Activated CD8-positive, alpha-beta memory T cell treated with anti-CD3 and anti-CD28 coated beads for 1 hour (primary cell): ENCODE measurements around the gene MAEA.
"Not testable (repeated sequence)": the region's sequence is repeated elsewhere in the genome, so short reads cannot be mapped to it uniquely, and the experiment has no call there.

Source experiments
- DNase-seq, 2 donors: peaks; one replicate each; pipeline ENCODE4 v3.0.0-alpha.2; 2020; ENCODE audit warnings: low read depth in 1 of 2; ENCODE audit errors: extremely low read depth in 1 of 2

The MAEA gene

DNA sequence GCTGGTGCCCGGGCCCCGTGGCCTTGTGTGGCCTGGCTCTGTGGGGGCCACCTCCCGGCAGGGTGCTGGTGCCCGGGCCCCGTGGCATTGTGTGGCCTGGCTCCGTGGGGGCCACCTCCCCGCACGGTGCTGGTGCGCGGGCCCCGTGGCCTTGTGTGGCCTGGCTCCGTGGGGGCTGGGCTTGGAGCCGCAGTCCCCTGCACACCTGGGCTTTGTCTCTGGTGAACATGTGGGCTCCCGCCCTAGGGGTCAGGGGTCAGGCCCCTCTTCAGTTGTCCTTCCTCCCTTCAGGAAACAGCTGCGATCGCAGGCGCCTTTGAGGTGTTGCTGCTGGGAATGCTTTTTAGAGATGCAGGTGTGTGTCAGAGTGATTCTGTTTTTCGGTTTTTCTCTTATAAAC, 74.5 kb downstream of the MAEA start:
- DNase-seq: no peak

DNA sequence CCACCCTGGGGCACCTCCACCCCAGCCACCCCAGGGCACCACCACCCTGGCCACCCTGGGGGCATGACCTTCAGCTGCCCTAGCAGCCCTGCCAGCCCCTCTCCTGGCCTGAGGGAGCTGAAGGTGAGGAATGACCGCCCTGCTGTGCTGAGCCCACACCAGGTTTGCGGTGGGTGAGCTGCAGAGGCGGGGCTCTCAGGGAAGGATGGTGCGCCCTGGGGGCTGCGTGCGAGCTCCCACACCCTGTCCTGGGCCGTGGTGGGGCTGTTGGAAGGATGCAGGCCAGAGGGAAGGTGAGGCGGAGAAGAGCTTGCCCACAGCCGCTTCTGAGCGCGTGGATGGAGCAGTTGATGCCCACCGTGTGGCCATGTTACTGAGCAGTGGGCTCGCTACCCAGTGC, 75.1 kb downstream of the MAEA start:
- no peak for DNase-seq

DNA sequence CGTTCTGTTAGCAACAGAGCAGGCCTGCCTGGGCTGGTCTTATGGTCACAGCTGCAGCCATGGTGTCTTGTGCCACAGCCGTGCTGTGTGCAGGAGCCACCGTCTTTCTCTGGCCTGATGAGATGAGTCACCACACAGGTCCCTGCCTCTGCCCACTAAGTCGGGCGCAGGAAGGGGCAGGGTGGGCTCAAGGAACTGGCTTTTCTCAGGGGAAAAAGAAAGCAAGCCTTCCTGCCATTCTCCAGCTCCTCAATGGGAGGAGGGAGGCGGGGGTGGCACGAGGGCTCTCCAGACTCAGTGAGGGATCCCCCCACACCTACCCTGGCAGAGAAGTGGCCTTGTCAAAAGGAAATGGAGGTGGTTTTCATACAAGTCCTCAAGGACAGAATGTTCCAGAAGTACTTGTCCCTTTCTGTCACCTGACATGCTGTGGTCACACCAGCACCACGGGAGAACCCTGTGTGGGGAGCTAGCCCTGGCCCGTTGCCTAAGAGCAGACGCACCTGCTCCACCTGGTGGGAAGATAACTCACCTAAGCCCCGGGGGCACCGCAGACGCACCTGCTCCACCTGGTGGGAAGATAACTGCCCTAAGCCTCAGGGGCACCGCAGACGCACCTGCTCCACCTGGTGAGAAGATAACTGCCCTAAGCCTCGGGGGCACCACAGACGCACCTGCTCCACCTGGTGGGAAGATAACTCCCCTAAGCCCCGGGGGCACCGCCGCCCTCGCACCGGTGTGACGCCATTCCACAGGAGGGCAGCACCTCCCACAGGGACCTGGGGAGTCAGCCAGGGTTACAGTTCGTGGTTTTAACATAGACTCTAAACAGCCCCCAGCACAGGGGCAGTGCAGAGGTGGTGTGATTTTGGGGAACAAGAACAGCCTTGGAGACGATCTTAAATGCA, 75.8 kb downstream of the MAEA start:
- no peak for DNase-seq

DNA sequence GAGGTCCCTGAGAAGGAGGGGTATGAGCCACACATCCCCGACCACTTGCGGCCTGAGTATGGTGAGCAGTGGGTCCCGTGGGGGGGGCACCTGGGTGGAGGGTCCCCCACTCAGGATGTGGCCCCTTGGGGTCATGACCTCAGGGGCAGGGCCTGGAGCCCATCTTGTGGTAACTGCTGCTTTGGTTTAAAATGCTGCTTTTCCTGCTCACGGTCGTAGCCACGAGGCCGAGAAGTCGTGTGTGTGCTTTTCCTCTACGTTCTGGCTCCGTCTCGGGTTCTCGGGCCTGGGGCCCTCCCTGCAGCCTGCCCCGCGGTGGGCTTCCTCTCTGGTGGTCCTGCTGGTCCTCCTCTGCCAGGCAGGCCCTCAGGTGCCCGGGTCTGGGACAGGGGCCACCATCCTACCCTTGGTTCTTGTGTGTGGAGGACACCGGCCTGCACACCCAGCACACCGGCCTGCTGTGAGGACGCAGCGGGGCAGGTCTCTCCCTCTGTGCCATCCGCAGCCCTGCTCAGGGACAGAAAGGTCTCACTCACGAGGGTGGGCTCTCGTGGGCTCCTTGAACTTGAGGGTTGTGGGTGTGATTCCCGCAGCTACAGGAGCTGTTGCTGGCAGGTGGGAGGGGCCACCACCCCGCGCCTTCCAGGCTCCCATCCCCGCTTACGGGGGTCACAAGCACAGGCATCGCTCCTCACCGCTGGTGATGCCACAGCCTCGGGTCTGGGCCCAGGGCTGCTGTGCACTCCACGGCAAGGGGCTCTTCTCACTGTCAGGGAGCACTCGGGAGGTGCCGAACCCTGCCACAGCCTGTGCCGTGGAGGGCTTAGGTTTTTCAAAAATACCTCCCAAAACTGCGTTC, 76.9 kb downstream of the MAEA start:
- DNase-seq: no peak

DNA sequence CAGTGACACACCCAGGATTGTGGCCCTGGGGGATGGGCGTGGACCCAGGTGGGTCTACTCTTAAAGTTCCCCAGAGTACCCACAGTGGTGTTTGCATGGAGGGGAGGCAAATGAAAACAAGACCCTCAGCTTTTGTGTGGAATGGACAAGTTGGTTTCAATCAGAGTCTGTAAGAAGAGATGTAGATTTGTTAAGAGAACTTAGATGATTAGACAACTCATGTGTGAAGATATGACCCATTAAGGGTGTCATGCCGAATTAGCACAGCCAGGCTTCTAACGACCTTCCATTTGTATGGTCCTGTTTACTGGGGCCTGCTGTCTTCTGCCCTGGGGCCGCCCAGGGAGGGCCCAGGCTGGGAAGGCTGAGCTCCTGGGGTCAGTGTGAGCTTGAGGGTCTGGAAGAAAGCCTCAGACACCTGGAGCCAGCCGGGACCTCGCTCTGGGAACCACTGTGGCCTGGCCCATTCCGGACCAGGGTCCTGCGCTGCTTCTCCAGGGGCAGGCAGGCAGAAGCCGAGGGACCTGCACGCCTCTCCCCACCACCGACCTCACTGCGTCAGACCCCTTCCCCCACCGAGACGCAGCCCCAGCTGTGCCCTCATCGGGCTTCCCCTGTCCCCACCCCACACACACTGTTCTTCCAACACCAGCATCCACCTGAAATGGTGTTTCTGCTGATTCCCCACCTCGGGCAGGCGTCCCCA, 77.7 kb downstream of the MAEA start:
- no peak for DNase-seq

DNA sequence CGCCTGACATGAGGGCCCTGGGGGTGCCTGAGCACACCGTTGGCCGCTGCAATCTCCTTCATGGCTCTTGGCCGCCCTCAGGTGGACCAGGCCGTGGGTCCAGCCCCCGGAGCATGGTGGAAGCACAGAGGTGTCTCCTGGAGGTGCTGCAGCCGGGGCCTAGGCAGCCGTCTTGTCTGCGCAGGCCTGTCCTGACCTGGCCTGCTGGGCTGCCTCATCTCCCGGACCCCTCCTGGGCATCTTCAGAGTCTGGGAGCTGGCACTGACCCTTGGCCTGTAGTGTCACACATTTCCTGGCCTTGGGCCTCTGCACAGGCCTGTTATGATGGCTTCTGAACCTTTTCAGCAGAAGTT, 78.2 kb downstream of the MAEA start:
- DNase-seq: no peak

DNA sequence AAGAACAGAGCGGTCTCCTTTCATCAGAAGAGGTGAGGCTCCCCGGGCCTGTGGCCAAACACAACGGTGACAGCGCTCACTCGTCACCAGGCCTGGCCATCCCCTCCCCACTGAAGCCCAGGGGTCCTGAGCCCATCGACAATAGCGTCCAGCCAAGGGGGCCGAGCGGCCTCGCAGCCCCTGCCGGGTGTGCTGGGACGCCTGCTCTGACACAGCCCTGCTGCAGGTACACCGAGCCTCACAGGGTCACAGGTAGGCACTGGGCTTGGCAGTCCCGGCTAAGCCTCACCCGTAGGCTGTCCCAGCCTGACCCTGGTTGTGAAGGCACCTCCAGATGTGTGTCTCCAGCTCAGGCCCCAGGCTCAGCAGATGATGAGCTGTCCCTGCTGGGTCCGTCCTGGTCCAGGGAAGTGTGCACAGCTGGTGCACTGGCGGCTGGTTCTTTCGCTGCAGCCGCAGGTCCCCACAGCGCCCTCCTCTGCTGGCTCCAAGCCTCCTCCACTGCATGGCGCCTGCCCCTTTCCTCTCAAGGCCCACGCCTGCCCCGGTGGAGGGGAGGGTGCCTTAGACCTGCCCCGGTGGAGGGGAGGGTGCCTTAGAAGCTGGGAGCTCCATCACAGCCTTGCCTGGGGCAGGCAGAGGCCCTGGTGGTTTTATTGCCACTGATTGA, 78.9 kb downstream of the MAEA start:
- no peak for DNase-seq

DNA sequence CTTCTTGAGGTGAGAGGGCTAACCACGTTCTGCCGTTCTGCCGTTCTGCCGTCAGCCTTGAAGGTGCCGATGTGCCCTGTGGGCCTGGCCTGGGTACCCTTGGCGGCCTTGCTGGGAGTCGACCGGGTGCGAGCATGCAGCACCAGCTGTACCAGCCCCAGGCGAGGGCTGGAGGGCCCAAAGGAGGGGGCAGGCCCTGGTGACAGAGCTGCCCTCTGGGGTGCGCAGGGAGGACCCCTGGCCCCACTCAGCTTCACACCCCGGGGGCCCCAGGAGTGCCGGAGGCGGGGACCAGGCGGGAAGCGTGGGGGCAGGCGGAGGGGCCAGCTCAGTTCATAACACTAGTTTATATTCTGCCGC, 79.4 kb downstream of the MAEA start:
- no peak for DNase-seq

DNA sequence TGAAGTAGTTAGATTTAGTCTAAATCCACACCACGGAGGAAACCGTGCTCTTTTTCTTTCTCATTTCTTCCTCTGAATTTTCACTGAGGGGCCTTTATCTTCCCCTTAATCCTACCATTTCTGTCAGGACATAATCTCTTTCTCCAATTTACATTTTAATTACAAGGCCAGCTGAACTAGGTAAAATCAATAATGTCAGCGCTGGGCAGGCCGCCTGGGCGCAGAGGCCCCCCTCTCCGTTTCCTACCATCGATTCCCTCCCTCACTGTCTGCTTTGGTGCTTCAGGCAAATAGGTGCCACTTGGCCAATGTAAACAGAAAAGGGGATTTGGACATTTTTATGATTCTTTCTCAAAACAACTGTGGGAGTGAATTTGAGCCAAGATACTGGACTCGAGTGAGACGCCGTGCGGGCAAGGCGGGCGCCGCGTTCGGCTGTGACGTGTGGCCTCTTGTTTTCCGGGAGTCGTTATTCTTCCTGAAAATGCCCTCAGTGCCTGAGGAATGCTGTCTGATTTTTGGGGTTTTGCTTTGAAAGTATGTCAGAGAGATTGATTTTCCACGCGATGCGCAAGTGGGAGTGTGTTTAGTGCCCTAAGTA, 79.9 kb downstream of the MAEA start:
- no peak for DNase-seq

DNA sequence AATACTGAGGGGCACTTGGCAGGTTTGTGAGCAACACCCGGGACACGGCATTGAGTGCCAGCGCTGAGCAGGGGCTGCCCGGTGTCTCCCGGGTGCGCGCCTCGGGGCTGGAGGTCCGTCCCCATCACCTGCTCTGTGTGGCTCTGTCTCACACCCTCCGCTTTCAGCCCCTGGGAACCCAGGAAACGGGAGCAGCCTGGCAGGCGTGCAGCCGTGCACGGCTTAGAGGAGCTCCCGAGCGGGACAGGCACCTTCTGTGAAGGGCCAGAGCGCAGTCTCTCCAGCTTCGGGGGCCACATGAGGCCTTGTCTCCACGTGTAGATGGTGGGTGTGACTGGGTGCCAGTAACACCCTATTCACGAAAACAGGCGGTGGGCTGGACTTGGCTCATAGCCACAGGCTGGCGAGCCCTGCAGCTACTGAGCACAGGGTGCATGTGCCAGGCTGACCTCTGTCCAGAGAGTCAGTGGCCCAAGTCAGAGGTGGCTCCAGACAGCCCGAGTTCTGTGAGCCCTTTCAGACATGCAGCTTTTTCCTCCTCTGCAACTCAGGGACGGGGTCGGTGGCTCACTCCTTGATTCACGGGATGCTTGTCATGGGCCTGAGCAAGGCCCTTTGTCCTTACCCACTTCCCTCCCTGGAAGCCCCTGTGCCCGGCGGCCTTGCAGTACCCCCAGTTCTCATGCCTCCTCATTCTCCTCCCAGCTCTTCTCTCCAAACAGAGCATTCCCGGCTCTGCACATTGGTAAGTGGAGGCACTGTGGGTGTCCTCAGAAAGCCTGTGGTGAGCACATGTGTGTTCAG, 80.8 kb downstream of the MAEA start:
- no peak for DNase-seq

DNA sequence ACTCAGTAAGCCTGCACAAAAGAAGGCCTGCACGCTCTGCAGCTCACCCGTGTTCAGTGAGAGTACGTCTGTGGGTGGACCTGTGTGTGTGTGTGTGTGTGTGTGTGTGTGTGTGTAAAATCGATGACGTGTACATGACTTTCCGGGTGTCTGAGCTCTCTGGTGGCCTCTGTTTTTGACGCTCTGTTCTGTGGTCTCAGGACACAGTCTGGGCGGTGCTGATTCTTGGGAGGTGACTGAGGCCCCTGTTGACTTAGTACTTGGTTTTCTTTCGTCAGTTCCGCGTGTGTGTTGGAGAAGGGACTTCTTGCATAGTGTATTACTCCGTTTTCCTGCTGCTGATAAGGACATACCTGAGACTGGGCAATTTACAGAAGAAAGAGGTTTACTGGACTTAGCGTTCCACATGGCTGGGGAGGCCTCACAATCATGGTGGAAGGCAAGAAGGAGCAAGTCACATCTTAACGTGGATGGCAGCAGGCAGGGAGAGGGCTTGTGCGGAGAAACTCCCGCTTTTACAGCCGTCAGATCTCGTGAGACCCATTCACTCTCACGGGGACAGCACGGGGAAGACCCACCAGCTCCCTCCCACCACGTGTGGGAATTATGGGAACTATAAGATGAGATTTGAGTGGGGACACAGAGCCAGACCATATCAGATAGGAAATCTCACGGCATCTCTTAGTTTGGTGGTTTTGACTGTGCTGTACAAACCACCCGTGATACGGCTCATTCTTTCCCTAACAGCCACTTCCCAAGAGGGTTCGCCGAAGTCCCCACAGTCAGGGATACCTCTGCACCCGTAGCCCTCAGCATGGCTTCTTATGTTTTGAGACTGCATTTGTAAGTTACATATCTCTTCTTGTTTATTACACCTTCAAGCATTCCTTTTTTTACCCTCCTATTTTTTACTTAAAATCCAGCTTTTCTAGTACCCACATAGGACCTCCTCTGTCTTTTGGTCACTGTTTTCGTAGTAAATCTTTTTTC, 81.8 kb downstream of the MAEA start:
- no peak for DNase-seq

DNA sequence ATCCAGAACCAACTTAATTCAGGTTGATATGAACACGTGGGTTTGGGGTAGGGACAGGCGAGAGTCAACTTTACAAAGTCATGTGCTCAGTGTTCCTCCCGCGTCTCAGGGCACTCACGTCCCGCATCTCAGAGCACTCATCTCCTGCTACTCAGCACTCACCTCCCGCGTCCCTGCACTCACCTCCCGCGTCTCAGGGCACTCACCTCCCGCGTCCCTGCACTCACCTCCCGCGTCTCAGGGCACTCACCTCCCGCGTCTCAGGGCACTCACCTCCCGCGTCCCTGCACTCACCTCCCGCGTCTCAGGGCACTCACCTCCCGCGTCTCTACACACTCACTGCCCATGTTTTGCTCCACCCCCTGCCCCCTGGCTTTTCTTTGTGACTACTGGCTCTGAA, 82.9 kb downstream of the MAEA start:
- not testable (repeated sequence) for DNase-seq

DNA sequence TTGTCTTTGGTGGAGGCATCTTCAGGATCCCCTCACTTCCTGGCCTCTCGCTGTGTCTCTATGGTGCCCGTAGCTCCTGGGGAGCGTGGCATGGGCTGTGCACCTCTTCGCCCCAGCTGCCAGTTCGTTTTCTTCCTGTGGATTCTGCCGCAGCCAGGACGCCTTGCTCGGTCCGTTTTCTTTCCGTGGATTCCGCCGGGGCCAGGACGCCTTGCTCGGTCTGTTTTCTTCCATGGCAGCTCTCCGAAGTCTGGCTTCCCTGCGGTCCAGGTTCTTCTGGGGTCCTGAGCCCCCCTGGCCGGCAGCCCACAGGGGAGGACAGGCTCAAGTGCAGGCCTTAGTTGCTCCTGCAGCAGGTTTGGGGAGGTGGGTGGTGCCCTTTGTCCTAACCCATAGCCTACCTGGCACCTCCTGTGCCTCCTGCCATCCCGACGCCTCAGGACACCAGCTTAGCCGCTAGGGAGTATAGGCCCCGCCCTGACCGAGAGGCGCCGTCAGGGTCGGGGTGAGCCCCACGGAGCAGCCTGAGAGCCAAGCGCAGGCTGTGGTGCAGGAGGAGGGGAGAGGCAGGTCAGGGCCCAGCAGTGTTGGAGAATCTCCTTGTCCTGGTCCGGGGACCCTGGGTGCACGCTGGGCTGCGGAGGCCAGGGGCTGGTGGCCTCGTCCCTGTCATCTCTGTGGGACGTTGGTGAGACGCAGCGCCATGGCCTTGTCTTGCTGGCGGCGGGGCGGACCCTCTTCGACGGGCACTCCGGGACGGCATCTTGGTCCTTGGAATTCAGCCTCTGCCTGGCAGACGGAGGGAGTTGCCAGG, 84.4 kb downstream of the MAEA start:
- DNase-seq: no peak

DNA sequence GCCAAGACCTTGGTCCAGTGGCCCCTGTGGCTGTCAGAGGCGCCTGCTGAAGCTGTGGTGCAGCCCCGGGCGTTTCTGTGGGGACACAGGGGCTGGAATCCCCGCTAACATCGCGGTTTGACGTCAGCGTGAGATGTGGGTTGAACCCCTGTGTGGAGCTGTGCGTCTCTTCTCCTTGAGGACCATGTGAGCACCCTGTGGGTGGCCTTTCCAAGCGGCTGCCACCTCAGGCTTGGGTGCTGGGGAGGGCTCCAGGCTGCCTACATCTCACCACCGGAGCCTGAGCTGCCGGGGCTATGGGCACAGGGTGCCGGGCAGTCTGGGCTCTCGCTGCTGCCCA, 85.0 kb downstream of the MAEA start:
- no peak for DNase-seq

DNA sequence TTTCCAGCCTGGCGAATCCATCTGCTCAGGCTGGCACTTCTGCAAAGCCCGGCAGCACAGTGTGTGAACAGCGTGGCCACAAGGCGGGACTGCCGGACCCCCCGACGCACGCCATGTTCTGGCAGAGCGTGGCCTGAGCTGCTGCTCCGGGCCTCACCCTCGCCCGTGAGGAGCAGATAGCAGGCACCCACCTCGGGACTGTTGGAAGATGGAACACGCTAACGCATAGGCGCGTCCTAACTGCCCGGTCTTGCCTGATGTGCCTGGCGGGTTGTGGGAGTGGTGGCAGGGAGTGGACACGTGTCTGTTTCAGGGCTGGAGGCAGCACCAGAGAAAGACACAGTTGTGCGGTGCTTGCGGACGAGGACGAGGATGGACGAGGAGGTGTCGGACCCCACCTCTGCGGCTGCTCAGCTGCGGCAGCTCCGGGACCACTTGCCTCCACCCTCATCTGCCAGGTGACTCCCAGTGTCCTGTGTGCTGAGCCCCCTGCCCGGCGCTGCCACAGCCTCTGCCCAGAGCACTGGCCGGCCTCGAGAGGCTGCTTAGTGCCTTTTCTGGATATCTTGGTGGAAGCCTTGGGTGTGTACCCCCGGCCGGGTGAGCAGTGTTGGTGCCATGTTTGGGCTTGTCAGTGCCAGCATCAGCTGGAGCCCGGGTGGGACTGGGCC, 85.5 kb downstream of the MAEA start:
- DNase-seq: no peak

DNA sequence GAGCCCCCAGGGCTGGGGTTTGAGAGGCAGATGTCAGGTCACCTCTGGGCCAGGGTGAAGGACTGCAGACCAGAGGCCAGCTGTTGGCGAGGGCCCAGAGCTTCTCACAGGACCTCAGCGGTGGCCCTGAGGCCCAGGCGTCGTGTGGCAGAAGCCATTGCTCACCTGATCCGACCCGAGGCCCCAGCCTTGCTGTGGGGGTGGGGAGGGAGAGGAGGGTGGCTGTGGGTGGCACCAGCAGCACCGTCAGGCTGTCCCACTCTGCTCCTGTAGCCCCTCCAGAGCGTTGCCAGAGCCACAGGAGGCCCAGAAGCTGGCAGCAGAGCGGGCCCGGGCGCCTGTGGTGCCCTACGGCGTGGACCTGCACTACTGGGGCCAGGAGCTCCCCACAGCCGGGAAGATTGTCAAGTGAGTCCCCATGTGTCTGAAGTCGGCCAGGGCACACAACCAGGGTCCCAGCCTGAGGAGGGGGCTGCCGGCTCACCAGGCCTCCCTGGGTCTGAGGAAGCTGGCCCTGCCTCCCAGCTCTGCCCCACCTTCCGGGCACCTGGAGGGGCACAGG, 86.2 kb downstream of the MAEA start:
- DNase-seq: no peak

DNA sequence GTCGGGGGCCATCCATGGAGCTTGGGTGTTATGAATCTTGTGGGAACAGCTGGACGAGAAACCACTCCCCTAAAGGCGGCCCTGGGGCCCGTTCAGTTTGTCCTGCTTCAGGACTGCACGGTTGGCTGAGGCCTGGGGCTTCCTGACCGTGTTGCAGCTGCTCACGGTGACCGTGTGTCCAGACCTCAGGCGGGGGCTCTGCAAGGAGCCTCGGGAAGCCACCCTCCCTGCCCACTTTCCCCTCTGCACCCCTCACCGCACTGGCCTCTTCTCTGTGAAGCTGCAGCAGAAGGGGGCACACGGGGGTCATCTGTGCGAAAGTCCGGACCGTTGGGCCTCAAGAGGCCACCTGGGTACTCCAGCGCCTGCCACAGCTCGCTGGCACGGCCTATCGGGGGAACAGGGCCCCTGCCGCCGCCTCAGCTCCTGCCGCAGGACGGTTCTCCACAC, 86.7 kb downstream of the MAEA start:
- DNase-seq: no peak
